Peyer's patch (tissue), 4 donors: ENCODE data around the gene GPD1L.

Source experiments
- CTCF ChIP-seq, 6 experiments: fragments of 450-650 bp in 4 of 6; fragments of 200-600 bp in 2 of 6; sonication (generic) in 1 of 6; IDR thresholded peaks; one replicate each; pipeline ENCODE4 v1.5.1; 2017 to 2019; ENCODE audit warnings: antibody characterized with exemption in 6 of 6, mild to moderate bottlenecking in 3 of 6, moderate library complexity in 1 of 6
- POLR2A ChIP-seq, 2 donors: fragments of 450-650 bp; IDR thresholded peaks; one replicate each; pipeline ENCODE4 v1.5.1; 2017; ENCODE audit warnings: antibody characterized with exemption in 2 of 2, mild to moderate bottlenecking in 2 of 2, moderate library complexity in 2 of 2

DNA sequence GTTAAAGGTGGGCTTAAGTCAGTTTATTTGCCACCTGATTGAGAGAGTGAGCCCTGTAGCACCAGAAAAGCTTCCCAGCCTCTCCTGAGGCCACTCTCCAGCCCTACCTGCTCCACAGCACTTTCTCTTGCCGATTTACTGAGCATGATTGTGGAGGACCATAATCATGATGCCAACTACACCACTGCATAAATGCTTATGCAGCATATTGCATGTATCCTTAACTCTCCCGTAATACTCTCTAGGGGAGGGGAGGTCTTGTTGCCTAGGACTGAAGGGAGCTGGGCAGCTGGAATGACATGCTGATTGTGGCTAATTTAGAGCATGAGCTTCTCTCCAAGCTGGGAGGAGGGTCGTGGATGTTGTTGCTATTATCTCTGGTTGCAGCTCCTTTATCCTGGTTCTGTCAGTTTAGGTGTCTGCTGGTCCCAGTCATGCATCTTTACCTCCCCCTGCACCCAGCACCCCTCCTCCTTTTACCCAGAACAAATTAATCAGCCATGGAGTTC is 54.3 kb downstream of the GPD1L start:
- no peak for TF ChIP-seq CTCF (IDR thresholded peaks at IDR 0.05)
- TF ChIP-seq POLR2A (IDR thresholded peaks at IDR 0.05) = no peak
